Stimulated activated CD8-positive, alpha-beta memory T cell treated with anti-CD3 and anti-CD28 coated beads, Interleukin-7, amount 100 ng/mL, for 24 hours (primary cell): ENCODE results near the gene PILRA.
"Not testable (repeated sequence)": the region's sequence is repeated elsewhere in the genome, so short reads cannot be mapped to it uniquely, and the experiment has no call there.

Experiments
- DNase-seq: peaks from one replicate; pipeline ENCODE4 v3.0.0-alpha.2; 2020; ENCODE audit warnings: low read depth

The PILRA gene

GRCh38 chr7:100373261-100373831 lies at the start of gene PILRA:
Gene PILRA (plus strand): TSS chr7:100373487. CDS start chr7:100373657, 170 bp downstream.
- DNase-seq, result no peak

DNA sequence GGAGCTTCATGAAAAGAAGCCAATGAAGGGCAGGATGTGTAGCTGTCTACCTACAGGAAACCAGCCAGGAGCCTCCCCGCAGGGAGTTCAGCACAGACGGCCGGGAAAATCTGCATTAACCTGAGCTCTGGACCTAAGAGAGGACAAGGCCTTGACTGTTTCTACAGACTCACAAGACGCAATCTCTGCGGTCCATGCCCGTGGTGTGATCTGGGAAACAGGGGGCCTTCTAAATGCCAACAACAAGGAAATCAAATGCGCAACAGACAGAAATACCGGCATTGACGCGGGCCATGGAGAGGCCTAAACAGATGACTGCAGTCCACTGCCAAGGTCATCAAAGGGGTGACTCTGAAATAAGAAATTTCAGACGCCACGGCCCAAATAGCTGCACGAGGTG lies 49.1 kb upstream of the PILRA start:
- DNase-seq, result not testable (repeated sequence)

GRCh38 chr7:100325671-100326070 lies 47.6 kb upstream of the PILRA start:
- DNase-seq, result not testable (repeated sequence)

DNA sequence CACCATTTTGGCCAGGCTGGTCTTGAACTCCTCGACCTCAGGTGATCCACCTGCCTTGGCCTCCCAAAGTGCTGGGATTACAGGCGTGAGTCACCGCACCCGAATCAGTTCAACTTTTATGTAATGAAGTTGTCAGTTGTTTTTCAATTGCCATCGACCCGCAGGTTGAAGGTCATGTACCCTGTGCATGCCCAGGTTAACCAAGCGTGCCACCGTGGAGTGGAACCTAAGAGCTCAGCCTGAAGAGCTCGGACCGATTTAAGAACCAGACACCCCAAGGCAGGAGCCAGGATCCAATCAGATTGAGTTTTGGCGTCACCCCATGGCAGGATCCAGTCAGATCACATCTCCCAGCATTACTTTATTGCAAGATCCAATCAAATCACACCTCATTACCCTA lies 46.4 kb upstream of the PILRA start:
- DNase-seq, result not testable (repeated sequence)

GRCh38 chr7:100335566-100336466 lies 37.5 kb upstream of the PILRA start:
- DNase-seq, result peak; percentile 58

GRCh38 chr7:100338083-100338696 lies 35.1 kb upstream of the PILRA start:
- DNase-seq, result not testable (repeated sequence)

- not testable (repeated sequence) for DNase-seq
These were observed 32.0 kb upstream of the PILRA start for GRCh38 chr7:100341286-100341685.

GRCh38 chr7:100342765-100343164 lies 30.5 kb upstream of the PILRA start:
- DNase-seq, result no peak

- not testable (repeated sequence) for DNase-seq
These were observed 29.1 kb upstream of the PILRA start for GRCh38 chr7:100344124-100344559.

DNA sequence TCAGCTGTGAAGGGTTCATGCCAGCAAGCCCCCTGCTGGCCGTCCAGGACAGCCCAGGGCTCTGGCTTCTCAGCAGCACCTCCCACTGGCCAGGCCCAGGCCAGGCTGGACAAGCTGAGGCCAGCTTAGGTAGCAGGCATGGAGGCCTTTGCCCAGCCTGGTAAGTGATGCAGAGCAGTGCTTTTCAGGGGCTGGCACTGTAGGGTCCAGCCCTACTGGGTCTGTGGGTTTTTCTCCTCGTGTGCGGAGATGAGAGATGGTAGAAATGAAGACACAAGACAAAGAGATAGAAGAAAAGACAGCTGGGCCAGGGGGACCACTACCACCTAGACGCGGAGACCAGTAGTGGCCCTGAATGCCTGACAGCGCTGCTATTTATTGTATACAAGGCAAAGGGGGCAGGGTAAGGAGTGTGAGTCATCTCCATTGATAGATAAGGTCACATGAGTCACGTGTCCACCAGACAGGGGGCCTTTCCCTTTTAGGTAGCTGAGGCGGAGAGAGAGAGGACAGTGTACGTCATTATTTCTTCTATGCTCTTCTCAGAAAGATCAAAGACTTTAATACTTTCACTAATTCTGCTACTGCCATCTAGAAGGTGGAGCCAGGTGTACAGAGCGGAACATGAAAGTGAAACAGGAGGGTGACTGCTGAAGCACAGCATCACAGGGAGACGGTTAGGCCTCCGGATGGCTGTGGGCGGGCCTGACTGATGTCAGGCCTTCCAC lies 28.6 kb upstream of the PILRA start:
- peak; percentile 55 for DNase-seq

- DNase-seq, result peak; percentile 45
These were observed 28.0 kb upstream of the PILRA start for GRCh38 chr7:100345288-100345672.

DNA sequence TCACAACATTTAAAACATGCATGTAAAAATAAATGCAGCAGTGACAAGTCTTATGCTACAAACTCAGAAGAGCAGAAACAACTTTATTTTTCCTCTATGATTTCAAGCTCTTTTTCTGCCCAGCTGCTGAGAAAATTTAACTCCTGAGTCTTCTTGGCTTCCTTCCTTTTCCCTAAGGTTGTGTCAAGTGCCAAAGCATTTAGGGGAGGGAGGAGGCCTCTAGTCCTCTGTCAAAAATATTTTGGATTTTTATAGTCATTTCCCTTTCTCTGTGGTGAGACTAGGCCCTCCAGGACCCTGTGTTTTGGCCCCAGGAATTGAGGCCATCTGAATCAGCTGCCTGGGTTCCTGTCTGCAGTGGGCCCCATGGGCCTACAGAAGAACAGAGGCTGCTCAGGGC lies 26.4 kb upstream of the PILRA start:
- DNase-seq, result no peak

DNA sequence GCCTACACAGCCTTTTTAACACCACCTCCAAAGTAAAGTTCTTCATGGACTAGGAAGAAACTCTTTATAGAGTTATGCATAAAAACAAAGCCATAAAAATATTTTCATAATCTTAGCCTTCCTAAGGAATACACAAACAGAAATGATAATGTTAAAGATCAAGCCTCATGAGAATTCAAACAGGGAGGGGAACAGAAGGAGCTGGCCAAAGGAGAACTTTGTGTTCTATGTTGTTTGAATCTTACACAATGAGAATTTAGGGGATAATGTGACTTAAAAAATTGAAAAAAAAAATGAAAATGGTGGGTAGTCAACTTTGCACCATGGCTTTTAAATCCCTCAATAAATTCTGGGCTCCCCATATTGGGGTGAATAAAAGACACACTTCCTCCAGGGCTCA lies 24.5 kb upstream of the PILRA start:
- no peak for DNase-seq

DNA sequence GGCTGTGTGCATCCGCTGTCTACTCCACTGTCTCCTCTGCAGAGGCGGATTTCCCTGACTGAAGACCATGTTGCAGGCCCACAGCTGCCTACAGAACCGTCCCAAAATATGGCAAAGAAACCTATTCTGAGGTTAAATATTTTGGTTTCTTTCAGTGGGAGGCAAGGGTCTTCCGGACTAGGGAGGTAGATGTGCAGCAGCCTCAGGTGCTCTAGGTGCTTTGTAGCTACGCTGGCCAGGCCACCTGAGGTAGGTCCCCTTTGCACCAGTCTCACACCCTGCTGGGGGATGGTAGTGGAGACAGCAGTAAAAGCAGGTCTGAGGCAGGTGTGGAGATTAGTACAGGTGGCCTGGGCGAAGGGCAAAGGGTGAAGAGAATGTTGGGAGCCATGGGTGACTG lies 23.5 kb upstream of the PILRA start:
- DNase-seq, result no peak

GRCh38 chr7:100351657-100352058 lies 21.6 kb upstream of the PILRA start:
- DNase-seq, result no peak

- DNase-seq, result not testable (repeated sequence)
These were observed 21.0 kb upstream of the PILRA start for GRCh38 chr7:100352230-100352781.

DNA sequence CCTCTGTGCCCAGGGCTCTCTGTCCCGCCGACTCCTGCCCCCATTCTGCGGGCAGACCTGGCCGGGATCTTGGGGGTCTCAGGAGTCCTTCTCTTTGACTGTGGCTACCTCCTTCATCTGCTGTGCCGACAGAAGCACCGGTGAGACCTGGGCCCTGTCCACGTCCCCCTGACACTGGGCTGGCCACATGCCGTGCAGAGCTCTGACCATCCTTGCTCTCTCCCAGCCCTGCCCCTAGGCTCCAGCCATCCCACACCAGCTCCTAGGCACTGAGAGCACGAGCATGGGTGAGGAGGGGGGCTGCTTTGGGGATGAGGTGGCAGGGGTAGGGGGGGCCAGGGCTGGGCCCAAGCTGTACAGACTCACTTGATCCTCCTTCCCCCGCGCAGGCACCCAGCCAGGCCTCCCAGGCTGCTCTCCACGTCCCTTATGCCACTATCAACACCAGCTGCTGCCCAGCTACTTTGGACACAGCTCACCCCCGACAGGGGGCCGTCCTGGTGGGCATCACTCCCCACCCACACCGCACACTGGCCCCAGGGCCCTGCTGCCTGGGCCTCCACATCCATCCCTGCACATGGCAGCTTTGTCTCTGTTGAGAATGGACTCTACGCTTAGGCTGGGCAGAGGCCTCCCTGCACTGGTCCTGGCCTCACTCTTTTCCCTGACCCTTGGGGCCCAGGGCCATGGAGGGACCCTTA lies 20.2 kb upstream of the PILRA start:
- DNase-seq, result no peak

DNA sequence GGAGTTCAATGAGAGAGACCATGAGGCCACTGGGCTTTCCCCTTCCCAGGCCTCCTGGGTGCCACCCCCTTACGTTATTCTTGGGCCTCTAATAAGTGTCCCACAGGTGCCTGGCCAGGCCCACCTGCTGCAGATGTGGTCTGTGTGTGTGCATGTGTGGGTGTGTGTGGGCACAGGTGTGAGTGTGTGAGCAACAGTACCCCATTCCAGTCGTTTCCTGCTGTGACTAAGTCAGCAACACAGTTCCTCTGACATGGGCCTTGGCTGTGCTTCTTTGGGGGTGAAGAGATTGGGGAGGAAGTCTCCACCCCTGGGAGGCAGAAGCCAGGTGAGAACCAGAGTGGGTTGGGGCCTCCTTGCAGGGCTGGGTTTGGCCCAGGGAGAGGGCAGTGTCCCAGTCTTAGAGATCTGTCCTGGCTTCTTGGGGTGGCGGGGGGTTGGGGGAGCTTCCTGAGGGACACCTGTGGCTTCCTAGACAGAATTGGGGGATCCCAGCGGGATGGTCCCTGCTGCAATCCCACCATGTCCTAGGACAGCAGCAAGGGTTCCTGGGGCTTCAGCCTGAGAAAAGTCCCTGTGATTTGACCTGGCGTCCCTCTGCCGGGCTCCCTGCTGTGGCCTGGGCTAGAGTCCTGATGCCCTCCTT lies 19.5 kb upstream of the PILRA start:
- DNase-seq, result no peak

DNA sequence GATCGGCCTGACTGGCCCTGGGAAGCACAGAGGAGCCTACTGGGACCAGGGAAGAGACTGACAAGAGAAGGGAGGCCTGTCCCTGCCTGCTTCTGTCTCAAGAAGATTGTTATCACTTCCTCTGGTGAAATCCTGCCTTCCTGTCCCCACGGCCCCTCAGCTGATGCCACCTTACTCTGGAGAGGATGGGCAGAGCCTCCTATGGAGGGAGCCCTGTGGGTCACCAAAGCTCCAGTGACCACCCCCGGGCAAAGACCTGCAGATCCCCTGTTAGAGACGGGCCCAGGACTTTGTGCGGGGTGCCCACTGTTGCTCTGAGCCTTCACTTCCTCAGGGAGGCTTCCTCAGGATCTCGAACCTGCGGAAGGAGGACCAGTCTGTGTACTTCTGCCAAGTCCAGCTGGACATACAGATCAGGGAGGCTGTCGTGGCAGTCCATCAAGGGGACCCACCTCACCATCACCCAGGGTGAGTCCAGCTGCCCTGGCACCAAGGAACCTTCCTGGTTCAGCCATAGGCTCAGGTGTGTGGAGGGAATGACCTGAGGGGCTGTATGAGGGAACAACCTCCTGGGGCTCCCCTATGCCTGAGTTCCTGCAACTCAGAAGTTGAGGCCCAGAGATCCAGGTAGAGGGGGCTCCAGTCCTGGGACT lies 16.7 kb upstream of the PILRA start:
- no peak for DNase-seq

DNA sequence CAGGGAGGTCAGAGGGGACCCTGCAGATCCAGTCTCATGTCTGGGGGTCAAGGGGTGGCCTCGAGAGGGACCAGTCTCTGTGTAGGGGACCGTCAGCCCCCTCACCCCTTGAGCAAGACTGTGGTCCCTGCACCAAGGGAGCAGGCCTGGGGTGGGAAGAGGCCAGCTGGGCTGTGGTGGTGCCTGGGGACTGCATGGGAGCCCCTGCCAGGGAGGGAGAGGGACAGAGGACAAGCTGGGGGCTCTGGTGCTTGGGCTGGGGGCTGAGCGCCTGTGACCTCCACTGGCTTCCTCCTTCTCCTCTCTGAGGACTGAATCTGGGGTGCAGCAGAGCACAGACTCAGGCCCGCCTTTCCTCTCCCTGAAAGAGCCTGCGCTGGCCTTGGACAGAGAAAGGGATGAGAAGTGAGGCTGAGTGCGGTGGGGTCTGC lies 16.1 kb upstream of the PILRA start:
- no peak for DNase-seq
